Measurements from ENCODE around the gene NOC4L. TPM values are rescaled to one million over a fixed set of nuclear protein-coding genes. Genes with fewer than 3 reads are reported as not detected.

NOC4L gene
- total RNA-seq, 3 donors from 2014 or later, result 10.1 to 14.3 (median 11.1) TPM

GRCh38 chr12:132181570-132182200 lies 37.4 kb downstream of the NOC4L start:
- H3K27ac ChIP-seq, result no peak overlapping the region
- no peaks in the 10 kb centered on the region for H3K4me1 ChIP-seq
- no peak for DNase-seq (ENCODE audit: low spot score in 2 of 2)
- no peak overlapping the region for H3K4me3 ChIP-seq
- peaks cover 12 to 45% of the 10 kb centered on the region in 2 donors for H3K9me3 ChIP-seq
- intact Hi-C loops (cut with DNase I; ENCODE audit: low total_unique reads), result no loop called here
- peaks cover 0 to 37% of the 10 kb centered on the region in 2 donors for H3K27me3 ChIP-seq
- no peak for TF ChIP-seq POLR2A (IDR thresholded peaks at IDR 0.05)
- no peak for TF ChIP-seq CTCF (IDR thresholded peaks at IDR 0.05)
- no peak for TF ChIP-seq POLR2AphosphoS5 (IDR thresholded peaks at IDR 0.05)
- H3K36me3 ChIP-seq, result no peaks in the 10 kb centered on the region

GRCh38 chr12:132182206-132182710 lies 38.0 kb downstream of the NOC4L start:
- H3K4me3 ChIP-seq, result no peak overlapping the region
- no peak for TF ChIP-seq POLR2AphosphoS5 (IDR thresholded peaks at IDR 0.05)
- TF ChIP-seq CTCF (IDR thresholded peaks at IDR 0.05), result no peak
- TF ChIP-seq POLR2A (IDR thresholded peaks at IDR 0.05), result no peak
- intact Hi-C loops (cut with DNase I; ENCODE audit: low total_unique reads), result no loop called here

GRCh38 chr12:132182711-132183365 lies 38.6 kb downstream of the NOC4L start:
- intact Hi-C loops (cut with DNase I; ENCODE audit: low total_unique reads), result no loop called here
- no peaks in the 10 kb centered on the region for H3K36me3 ChIP-seq
- no peaks in the 10 kb centered on the region for H3K4me1 ChIP-seq
- H3K4me3 ChIP-seq, result no peak overlapping the region
- no peak overlapping the region for H3K27ac ChIP-seq
- no peak for DNase-seq (ENCODE audit: low spot score in 2 of 2)
- H3K9me3 ChIP-seq, result peaks cover 20 to 57% of the 10 kb centered on the region in 2 donors
- peaks cover 0 to 27% of the 10 kb centered on the region in 2 donors for H3K27me3 ChIP-seq
- TF ChIP-seq CTCF (IDR thresholded peaks at IDR 0.05), result no peak
- TF ChIP-seq POLR2A (IDR thresholded peaks at IDR 0.05), result no peak
- TF ChIP-seq POLR2AphosphoS5 (IDR thresholded peaks at IDR 0.05), result no peak

More at GRCh38 chr12:132182206-132182710, 38.0 kb downstream of the NOC4L start:
- no peaks in the 10 kb centered on the region for H3K36me3 ChIP-seq
- peaks cover 0 to 31% of the 10 kb centered on the region in 2 donors for H3K27me3 ChIP-seq
- peaks cover 18 to 51% of the 10 kb centered on the region in 2 donors for H3K9me3 ChIP-seq
- no peaks in the 10 kb centered on the region for H3K4me1 ChIP-seq
- DNase-seq (ENCODE audit: low spot score in 2 of 2), result no peak
- H3K27ac ChIP-seq, result no peak overlapping the region

- H3K4me3 ChIP-seq, result peak overlapping the region in 2 of 3 donors; percentile 10 to 33
- H3K27me3 ChIP-seq, result peaks cover 0 to 4% of the 10 kb centered on the region in 2 donors
- intact Hi-C loops (cut with DNase I; ENCODE audit: low total_unique reads), result no loop called here
- TF ChIP-seq CTCF (IDR thresholded peaks at IDR 0.05) (no peak), POLR2A (IDR thresholded peaks at IDR 0.05) (no peak), POLR2AphosphoS5 (IDR thresholded peaks at IDR 0.05) (no peak)
- peaks cover 24 to 62% of the 10 kb centered on the region in 2 donors for H3K9me3 ChIP-seq
- no peaks in the 10 kb centered on the region for H3K4me1 ChIP-seq
- no peak overlapping the region for H3K27ac ChIP-seq
- no peaks in the 10 kb centered on the region for H3K36me3 ChIP-seq
- no peak for DNase-seq (ENCODE audit: low spot score in 2 of 2)
These were observed 41.4 kb downstream of the NOC4L start for GRCh38 chr12:132185705-132186104.

Data from breast epithelium (tissue), 4 donors.